GM10847 (cell line): ENCODE data around the gene LRRC56.

Source experiments
- POLR2A ChIP-seq: IDR thresholded peaks from 2 replicates; pipeline ENCODE4 v1.6.1; 2011; ENCODE audit not compliant: insufficient read length; ENCODE audit errors: extremely low read depth

The LRRC56 gene

GRCh38 chr11:592918-593317, 55.6 kb downstream of the LRRC56 start:
- no peak for TF ChIP-seq POLR2A

- no peak for TF ChIP-seq POLR2A
These were observed 56.0 kb downstream of the LRRC56 start for GRCh38 chr11:593347-593746.

DNA sequence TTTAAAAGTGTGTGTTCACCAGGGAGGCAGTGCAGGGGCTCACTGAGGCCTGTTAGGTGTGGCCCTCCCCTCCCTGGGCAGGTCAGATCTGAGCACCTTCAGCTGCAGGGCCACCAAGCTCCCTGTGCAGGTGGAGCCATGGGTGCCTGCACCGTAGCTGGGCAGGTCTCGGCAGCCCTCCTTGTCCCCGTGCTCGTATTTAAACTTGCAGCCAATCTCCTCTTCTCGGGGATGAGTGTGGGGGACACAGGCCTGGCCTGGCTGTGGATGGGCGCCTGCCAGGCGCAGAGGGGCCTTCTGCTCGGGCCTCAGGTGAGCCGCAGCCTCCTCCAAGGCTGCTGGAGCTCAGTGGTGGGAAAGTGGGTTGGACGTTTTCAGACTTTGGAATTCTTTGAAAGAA, 58.1 kb downstream of the LRRC56 start:
- no peak for TF ChIP-seq POLR2A

DNA sequence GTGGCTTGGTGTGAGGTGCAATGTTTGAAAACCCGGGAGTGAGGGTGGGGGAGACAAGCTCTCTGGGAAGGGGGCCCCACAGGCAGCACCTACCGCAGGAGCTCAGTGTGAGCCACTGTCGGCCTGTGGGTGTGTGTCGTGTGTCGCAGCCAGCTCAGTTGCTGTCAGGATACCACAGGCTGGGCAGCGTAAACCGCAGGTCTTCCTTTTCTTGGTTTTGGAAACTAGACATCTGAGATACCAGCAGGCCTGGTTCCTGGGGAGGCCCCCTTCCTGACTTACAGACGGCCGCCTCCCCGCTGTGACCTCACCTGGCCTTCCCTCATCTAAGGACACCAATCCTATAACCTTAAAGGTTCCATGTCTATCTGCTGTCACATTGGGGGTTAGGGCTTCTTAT, 59.0 kb downstream of the LRRC56 start:
- no peak for TF ChIP-seq POLR2A

DNA sequence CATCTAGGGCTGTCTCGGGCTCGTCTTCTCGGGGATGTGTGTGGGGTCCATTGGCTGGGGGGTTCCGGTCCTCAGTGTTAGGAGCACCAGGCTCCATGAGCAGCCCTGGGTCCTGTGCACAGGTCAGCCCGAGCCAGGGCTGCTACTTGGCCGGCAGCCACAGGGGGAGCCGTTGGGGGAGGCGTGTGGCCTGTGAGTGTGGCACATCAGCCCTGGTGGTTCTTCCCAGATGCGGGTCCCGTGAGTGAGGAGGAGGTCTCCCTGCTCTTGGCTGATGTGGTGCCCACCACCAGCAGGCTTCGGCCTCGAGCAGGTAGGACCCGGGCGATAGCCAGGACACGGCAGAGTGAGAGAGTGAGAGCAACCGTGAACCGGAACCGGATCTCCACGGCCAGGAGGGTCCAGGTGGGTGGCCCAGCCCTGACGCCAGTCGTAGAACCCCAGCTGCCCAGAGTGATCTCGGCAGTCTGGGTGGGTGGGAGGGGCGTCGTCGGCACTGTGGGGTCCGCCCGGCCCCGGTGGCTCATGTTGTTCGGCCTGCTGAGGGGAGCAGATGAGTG, 59.9 kb downstream of the LRRC56 start:
- TF ChIP-seq POLR2A: no peak

- no peak for TF ChIP-seq POLR2A
These were observed 60.8 kb downstream of the LRRC56 start for GRCh38 chr11:598005-598680.

DNA sequence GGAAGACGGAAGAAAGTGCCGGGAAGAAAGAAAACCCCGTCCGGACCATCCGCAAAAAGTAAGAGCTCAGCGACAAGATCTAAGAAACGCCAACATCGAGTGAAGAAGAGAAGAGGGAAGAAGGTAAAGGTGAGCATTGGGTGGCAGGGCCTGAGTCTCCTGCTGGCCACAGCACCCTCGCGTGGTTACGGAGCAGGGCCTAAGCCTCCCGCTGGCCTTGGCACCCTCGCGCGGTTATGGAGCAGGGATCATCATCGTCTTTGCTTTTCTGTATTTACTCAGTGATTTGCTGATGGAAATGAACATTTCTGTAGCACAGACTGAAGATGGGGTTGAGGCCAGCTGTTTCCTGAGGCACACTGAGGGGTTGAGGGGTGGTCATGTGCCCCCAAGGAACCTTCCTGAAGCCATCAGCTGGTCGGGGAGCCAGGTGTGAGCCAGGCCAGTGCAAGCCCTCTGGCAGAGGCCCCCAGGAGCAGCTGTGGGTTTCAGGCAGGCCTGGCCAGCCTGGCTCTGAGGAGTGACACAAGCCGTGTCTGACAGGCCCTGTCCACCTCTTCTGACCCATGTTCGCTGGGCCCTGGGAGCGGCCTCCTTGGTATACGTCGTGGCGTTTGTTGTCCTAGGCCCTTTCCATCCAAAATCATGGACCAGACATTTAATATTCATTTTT, 64.4 kb downstream of the LRRC56 start:
- TF ChIP-seq POLR2A: no peak

- TF ChIP-seq POLR2A: no peak
These were observed 65.8 kb downstream of the LRRC56 start for GRCh38 chr11:603154-603553.
